IPS DF 6.9 (cell line): ENCODE measurements around the gene CADM2.

Experiments
- DNase-seq: peaks from one replicate; pipeline ENCODE4 v3.0.0-alpha.2; 2013; ENCODE audit warnings: low read depth, low spot score
- H3K27ac ChIP-seq: one replicate; pipeline ENCODE4 v1.5.1; 2013; ENCODE audit warnings: low read length, control low read depth
- H3K27me3 ChIP-seq: 2 replicates; pipeline ENCODE4 v1.6.1; 2013; ENCODE audit warnings: mild to moderate bottlenecking, low read length; ENCODE audit not compliant: control insufficient read depth, insufficient read depth
- H3K36me3 ChIP-seq: 2 replicates; pipeline ENCODE4 v1.6.1; 2013; ENCODE audit warnings: low read length; ENCODE audit not compliant: control insufficient read depth, insufficient read depth
- H3K4me1 ChIP-seq: 2 replicates; pipeline ENCODE4 v1.6.1; 2013; ENCODE audit warnings: low read length; ENCODE audit not compliant: control insufficient read depth, insufficient read depth
- H3K4me3 ChIP-seq: 2 replicates; pipeline ENCODE4 v1.5.1; 2013; ENCODE audit warnings: mild to moderate bottlenecking, low read length
- H3K9me3 ChIP-seq: 2 replicates; pipeline ENCODE4 v1.6.1; 2013; ENCODE audit warnings: low read length, inconsistent platforms; ENCODE audit not compliant: control insufficient read depth, insufficient read depth
- WGBS: extraction: QIAGEN DNeasy Blood & Tissue Kit; methylation state at CpG from one replicate; pipeline ENCODE4 v1.1.7; 2013; ENCODE audit warnings: mixed read lengths, missing lambda C conversion rate; ENCODE audit not compliant: insufficient read length, insufficient coverage; 5-methylcytosine and 5-hydroxymethylcytosine counted together

CADM2 gene

DNA sequence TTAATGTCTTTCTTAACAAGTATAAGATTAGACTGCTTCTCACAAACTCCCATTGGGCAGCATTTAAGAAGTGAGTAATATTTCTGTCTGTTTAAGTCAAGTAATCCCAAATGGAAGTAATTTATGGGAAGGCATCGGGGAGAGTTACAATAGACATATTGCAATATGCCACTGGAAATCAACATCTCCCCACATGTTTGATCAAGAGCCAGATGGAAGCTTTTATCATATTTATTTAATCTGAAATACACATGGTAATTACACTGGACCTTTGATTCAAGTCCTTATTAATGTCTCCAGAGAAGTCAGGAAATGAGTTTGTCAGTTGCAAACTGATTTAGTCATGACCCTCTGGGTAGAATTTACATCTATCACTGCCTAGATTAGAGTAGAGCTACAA, 1088.4 kb downstream of the CADM2 start:
- Histone ChIP-seq H3K4me3 (no peak overlapping the region), H3K27ac (no peak overlapping the region), H3K27me3 (no peaks in the 10 kb centered on the region), H3K36me3 (no peaks in the 10 kb centered on the region), H3K9me3 (no peaks in the 10 kb centered on the region), H3K4me1 (no peaks in the 10 kb centered on the region)
- no peak for DNase-seq
- no CpG with 5 or more reads among the region's 1 CpG for WGBS

- Histone ChIP-seq H3K4me1 (no peaks in the 10 kb centered on the region), H3K27ac (no peak overlapping the region), H3K36me3 (no peaks in the 10 kb centered on the region), H3K27me3 (no peaks in the 10 kb centered on the region), H3K4me3 (no peak overlapping the region), H3K9me3 (no peaks in the 10 kb centered on the region)
- DNase-seq = no peak
- no CpG with 5 or more reads among the region's 1 CpG for WGBS
Observed at GRCh38 chr3:86051058-86051457, 1092.3 kb downstream of the CADM2 start.

- H3K4me3 ChIP-seq = no peak overlapping the region
- no peaks in the 10 kb centered on the region for H3K27me3 ChIP-seq
- DNase-seq = no peak
- H3K27ac ChIP-seq = no peak overlapping the region
- H3K4me1 ChIP-seq = no peaks in the 10 kb centered on the region
- whole genome bisulfite sequencing = no CpG with 5 or more reads among the region's 4 CpGs
- no peaks in the 10 kb centered on the region for H3K36me3 ChIP-seq
- H3K9me3 ChIP-seq = no peaks in the 10 kb centered on the region
Observed at GRCh38 chr3:86056032-86056431, 1097.2 kb downstream of the CADM2 start.

GRCh38 chr3:86056962-86057361, 1098.2 kb downstream of the CADM2 start:
- no peak for DNase-seq
- H3K27me3 ChIP-seq = no peaks in the 10 kb centered on the region
- no peaks in the 10 kb centered on the region for H3K4me1 ChIP-seq
- H3K36me3 ChIP-seq = no peaks in the 10 kb centered on the region
- WGBS = no CpG with 5 or more reads among the region's 5 CpGs
- H3K27ac ChIP-seq = no peak overlapping the region
- H3K9me3 ChIP-seq = no peaks in the 10 kb centered on the region
- H3K4me3 ChIP-seq = no peak overlapping the region

- H3K36me3 ChIP-seq = no peaks in the 10 kb centered on the region
- H3K27ac ChIP-seq = no peak overlapping the region
- H3K4me3 ChIP-seq = no peak overlapping the region
- DNase-seq = no peak
- 100% methylated on average over 1 of the region's 2 CpGs for WGBS
- H3K4me1 ChIP-seq = no peaks in the 10 kb centered on the region
- H3K9me3 ChIP-seq = no peaks in the 10 kb centered on the region
- no peaks in the 10 kb centered on the region for H3K27me3 ChIP-seq
Observed at GRCh38 chr3:86073799-86074198, 1115.0 kb downstream of the CADM2 start.

- H3K36me3 ChIP-seq = no peaks in the 10 kb centered on the region
- WGBS = no CpG with 5 or more reads among the region's 6 CpGs
- H3K4me3 ChIP-seq = no peak overlapping the region
- no peaks in the 10 kb centered on the region for H3K4me1 ChIP-seq
- H3K27ac ChIP-seq = no peak overlapping the region
- no peak for DNase-seq
- H3K27me3 ChIP-seq = no peaks in the 10 kb centered on the region
- no peaks in the 10 kb centered on the region for H3K9me3 ChIP-seq
Observed at GRCh38 chr3:86087160-86087871, 1128.5 kb downstream of the CADM2 start.

DNA sequence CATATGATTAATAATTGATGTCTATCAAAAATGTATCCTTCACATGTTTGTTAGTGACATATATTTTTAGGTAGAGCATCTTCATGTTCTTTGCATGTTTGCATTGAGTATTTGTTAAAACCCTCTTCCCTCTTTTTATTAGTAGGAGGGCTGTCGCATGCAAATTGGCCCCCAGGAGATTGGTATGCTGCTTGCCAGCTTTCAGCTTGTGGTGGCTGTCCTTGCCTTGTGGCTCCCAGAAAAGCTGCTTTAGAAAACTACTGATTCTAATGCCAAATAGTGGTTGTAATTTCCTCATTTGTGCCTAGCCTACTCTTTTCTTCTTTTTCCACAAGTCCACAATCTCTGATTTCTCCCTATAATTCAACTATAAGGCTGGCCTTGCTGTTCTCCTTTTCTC, 1145.4 kb downstream of the CADM2 start:
- Histone ChIP-seq H3K4me3 (no peak overlapping the region), H3K27ac (no peak overlapping the region), H3K9me3 (no peaks in the 10 kb centered on the region), H3K27me3 (no peaks in the 10 kb centered on the region), H3K4me1 (no peaks in the 10 kb centered on the region), H3K36me3 (no peaks in the 10 kb centered on the region)
- DNase-seq = peak; percentile 9
- WGBS = no CpG with 5 or more reads among the region's 1 CpG

- no peak overlapping the region for H3K27ac ChIP-seq
- H3K4me3 ChIP-seq = no peak overlapping the region
- H3K4me1 ChIP-seq = no peaks in the 10 kb centered on the region
- no peak for DNase-seq
- H3K36me3 ChIP-seq = no peaks in the 10 kb centered on the region
- no peaks in the 10 kb centered on the region for H3K9me3 ChIP-seq
- no CpG with 5 or more reads among the region's 2 CpGs for WGBS
- H3K27me3 ChIP-seq = no peaks in the 10 kb centered on the region
Observed at GRCh38 chr3:86109434-86109833, 1150.6 kb downstream of the CADM2 start.
